Lower leg skin (tissue), 4 donors: Measurements from ENCODE around the gene GPC4. TPM values are rescaled to one million over a fixed set of nuclear protein-coding genes. Genes with fewer than 3 reads are reported as not detected.

Experiments
- DNase-seq, 2 donors: peaks; one replicate each; pipeline ENCODE4 v3.0.0-alpha.2; 2019; ENCODE audit warnings: low spot score in 2 of 2
- H3K4me3 ChIP-seq: fragments of 200-600 bp; sonication (generic); 2 replicates; pipeline ENCODE4 v1.5.1; 2017; ENCODE audit warnings: mild to moderate bottlenecking, low read depth; ENCODE audit not compliant: poor library complexity, severe bottlenecking
- CTCF ChIP-seq, 3 donors: fragments of 450-650 bp; IDR thresholded peaks; one replicate each; pipeline ENCODE4 v1.5.1; 2016; ENCODE audit warnings: antibody characterized with exemption in 3 of 3, mild to moderate bottlenecking in 3 of 3, moderate library complexity in 2 of 3
- POLR2A ChIP-seq, 2 donors: fragments of 450-650 bp; IDR thresholded peaks; one replicate each; pipeline ENCODE4 v1.6.1; 2016 to 2017; ENCODE audit warnings: antibody characterized with exemption in 2 of 2, mild to moderate bottlenecking in 1 of 2, moderate library complexity in 1 of 2
- WGBS, 2 donors: methylation state at CpG; one replicate each; pipeline ENCODE4 v1.1.5; 2018; 5-methylcytosine and 5-hydroxymethylcytosine counted together
- intact Hi-C: fragments of 100-400 bp; cut with DNase I; formaldehyde crosslinking; loops from one replicate; pipeline ENCODE4 v1.15.0; 2023; ENCODE audit warnings: low total_unique reads
- total RNA-seq, 4 donors: library from RNA; depleted of rRNA; stranded (reverse); fragments of >200 nt; gene quantifications; one replicate each; pipeline ENCODE4 v1.1.0, GENCODE V29; 2016

GPC4 gene
- total RNA-seq, 4 donors from 2014 or later: 2.7 to 7.2 (median 3.7) TPM

GRCh38 chrX:133308499-133308897, 106.8 kb downstream of the GPC4 start:
- TF ChIP-seq POLR2A (IDR thresholded peaks at IDR 0.05): no peak
- no peak for TF ChIP-seq CTCF (IDR thresholded peaks at IDR 0.05)
- no peak for DNase-seq
- intact Hi-C loops: no loop called here
- WGBS, 2 donors: 77 to 85% methylated on average over 5 of the region's 5 CpGs
- H3K4me3 ChIP-seq: no peak overlapping the region

DNA sequence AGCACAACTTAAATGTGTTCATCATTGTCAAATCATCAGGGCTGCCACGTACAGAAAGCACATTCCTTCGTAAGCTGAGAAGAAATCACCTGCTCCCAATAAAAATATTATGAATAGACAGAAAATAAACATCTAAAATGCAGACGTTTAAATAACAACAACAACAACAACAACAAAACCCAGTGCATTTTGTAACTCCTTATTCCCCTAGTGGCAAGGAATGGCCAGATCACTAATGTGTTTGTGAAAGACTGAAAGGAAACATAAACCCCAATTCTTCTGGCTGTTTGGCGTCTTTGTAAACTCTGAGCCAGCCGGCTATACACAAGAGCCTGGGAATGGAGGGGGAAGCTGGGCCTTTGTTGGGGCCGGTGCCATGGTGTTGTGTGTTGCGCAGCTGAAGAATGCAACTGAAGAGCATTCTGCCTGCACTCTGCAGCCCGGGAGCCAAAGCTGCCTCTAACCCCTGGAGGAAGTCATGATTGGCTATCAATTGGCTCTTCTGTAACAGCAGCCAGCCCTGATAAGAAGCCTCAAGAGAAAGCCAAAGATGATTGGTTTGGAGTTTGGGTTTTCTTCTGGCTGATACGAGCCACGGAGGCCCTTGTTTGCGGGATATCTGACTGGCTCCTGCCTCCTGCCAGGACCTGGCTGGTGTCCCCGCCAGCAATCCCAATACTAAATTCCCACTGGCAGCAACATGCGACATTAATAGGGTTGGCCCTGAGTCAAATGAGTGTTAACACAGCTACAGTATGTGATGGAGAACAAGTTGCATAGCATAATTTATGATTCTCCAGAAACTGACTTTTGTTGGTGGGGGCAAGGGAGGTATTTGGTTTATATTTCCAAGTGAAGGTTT, 107.4 kb downstream of the GPC4 start:
- no peak for DNase-seq
- 47% methylated on average over 12 to 13 of the region's 13 CpGs for WGBS, 2 donors
- TF ChIP-seq CTCF (IDR thresholded peaks at IDR 0.05): no peak
- no peak for TF ChIP-seq POLR2A (IDR thresholded peaks at IDR 0.05)
- intact Hi-C loops: no loop called here
- no peak overlapping the region for H3K4me3 ChIP-seq

DNA sequence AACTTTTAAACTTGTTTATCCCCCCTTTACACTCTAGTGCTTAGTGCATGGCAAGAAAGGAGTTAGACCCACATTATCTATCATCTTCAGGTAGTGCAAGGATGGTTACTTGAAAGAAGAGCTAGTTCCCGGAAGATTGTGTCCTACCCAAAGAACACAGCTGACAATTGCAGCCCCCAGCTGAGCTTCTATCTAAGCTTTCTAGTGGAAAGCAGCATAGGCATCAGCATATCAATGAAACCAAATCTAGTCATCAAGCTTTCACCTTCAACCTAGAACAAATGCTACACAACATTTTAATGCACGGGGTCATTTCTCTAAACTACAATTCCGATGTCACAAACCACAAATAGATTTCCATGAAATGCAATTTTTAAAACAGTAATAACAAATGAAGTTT, 108.2 kb downstream of the GPC4 start:
- 65 to 83% methylated on average over 3 of the region's 3 CpGs for WGBS, 2 donors

DNA sequence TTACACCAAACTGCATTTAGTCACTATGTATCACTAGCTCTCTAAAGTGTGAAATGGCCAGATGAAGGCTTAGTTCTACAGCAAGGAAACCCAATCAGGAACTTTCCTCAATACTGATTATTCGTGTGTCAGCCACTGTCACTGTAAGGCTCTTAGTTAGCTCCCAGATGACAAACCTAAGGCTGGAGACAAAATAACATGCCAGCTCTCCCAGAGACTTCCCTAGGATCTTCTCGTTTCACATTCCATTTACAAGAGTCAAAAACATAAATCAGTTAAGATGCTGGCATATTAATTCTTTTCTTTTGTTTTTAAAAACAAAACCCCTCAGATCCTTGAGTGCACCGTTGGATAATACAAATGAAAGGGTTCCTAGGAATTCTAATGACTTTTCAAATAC, 109.0 kb downstream of the GPC4 start:
- intact Hi-C loops: no loop called here
- H3K4me3 ChIP-seq: no peak overlapping the region
- WGBS, 2 donors: 46 to 62% methylated on average over 3 of the region's 3 CpGs
- no peak for TF ChIP-seq POLR2A (IDR thresholded peaks at IDR 0.05)
- no peak for TF ChIP-seq CTCF (IDR thresholded peaks at IDR 0.05)
- DNase-seq: no peak

More for the DNA sequence above, 108.2 kb downstream of the GPC4 start:
- TF ChIP-seq CTCF (IDR thresholded peaks at IDR 0.05): no peak
- no peak for TF ChIP-seq POLR2A (IDR thresholded peaks at IDR 0.05)
- no peak overlapping the region for H3K4me3 ChIP-seq
- no peak for DNase-seq
- intact Hi-C loops: no loop called here

DNA sequence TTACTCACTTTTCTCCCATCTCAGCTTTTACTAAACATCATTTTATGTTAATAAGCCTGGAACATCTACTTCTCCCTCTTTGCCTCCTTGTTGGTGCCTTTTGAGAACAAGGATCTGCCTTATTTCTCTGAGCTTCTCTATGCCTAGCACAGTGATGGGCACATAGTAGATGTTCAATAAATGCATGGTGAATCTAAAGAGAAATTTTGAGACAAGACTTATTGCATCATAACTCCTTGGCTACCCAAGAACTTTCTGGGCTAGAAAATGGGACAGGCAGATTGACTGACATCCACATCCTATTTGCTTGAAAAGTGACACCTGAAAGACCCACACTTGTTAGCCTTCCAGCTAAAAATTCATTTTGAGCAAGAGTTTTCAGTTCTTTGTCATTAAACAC, 109.9 kb downstream of the GPC4 start:
- intact Hi-C loops: no loop called here
- TF ChIP-seq POLR2A (IDR thresholded peaks at IDR 0.05): no peak
- TF ChIP-seq CTCF (IDR thresholded peaks at IDR 0.05): no peak
- DNase-seq: no peak

More for the DNA sequence above, 109.9 kb downstream of the GPC4 start:
- no peak overlapping the region for H3K4me3 ChIP-seq
